GM12878 (cell line): ENCODE measurements around the gene IL3. TPM values are rescaled to one million over a fixed set of nuclear protein-coding genes. Genes with fewer than 3 reads are reported as not detected.

Experiments used
- ATAC-seq: fragments of 200-7000 bp; cut with Tn5 transposase; 3 replicates; pipeline ENCODE4 v1.9.1; 2020; ENCODE audit warnings: mild to moderate bottlenecking, moderate library complexity
- BruUV-seq: library from RNA; stranded (reverse); fragments of 400-500 nt; replicated peaks from 2 replicates; lab custom pipeline; 2021; lab: Mats Ljungman, UMichigan
- CTCF ChIA-PET: fragments of 300-600 bp; sonication (Branson Sonifier 250); formaldehyde crosslinking; extraction: SDS; loops from one replicate; lab custom pipeline; 2021; ENCODE audit warnings: inconsistent platforms; lab: Yijun Ruan, JAX
- POLR2A ChIA-PET: fragments of 350-600 bp; formaldehyde crosslinking; extraction: SDS; loops from one replicate; lab custom pipeline; 2021; ENCODE audit warnings: inconsistent platforms; lab: Charles Lee
- RAD21 ChIA-PET: fragments of 300-600 bp; sonication (Branson Sonifier 250); formaldehyde crosslinking; loops from one replicate; lab custom pipeline; 2023; ENCODE audit warnings: antibody characterized with exemption; ENCODE audit not compliant: unreplicated experiment; lab: Charles Lee
- SMC1A ChIA-PET: fragments of 300-600 bp; sonication (Branson Sonifier 250); formaldehyde crosslinking; loops from one replicate; lab custom pipeline; 2023; ENCODE audit not compliant: unreplicated experiment, uncharacterized antibody; lab: Charles Lee
- DNase-seq: peaks from one replicate; pipeline ENCODE4 v3.0.0-alpha.2; 2011; ENCODE audit warnings: low read depth, low spot score
- FAIRE-seq: peaks from 3 replicates; lab custom pipeline; 2011; peaks lifted over from hg19 to GRCh38; lab: Jason Lieb, UNC
- H2AFZ ChIP-seq: 2 replicates; pipeline ENCODE4 v1.6.0; 2011; ENCODE audit warnings: low read depth, low read length, control low read depth; ENCODE audit not compliant: control insufficient read depth
- H3K27ac ChIP-seq: 2 replicates; pipeline ENCODE4 v1.5.1; 2011; ENCODE audit warnings: control low read depth; ENCODE audit not compliant: control insufficient read depth, insufficient read depth
- H3K27me3 ChIP-seq, 2 experiments: replicated peaks in 1 of 2; 2 replicates each; pipeline versions ENCODE4 v1.6.0 to v1.6.1; 2011; ENCODE audit warnings: low read length in 1 of 2; ENCODE audit not compliant: control insufficient read depth in 2 of 2, insufficient read depth in 2 of 2
- H3K36me3 ChIP-seq, 2 experiments: 2 replicates each; pipeline ENCODE4 v1.5.1; 2011; ENCODE audit warnings: low read length in 1 of 2; ENCODE audit not compliant: control insufficient read depth in 2 of 2, insufficient read depth in 2 of 2
- H3K4me1 ChIP-seq: 2 replicates; pipeline ENCODE4 v1.6.1; 2011; ENCODE audit warnings: mild to moderate bottlenecking, low read length, moderate library complexity, mixed read lengths; ENCODE audit not compliant: control insufficient read depth, insufficient read depth
- H3K4me2 ChIP-seq: 2 replicates; pipeline ENCODE4 v1.6.0; 2011; ENCODE audit warnings: control low read depth; ENCODE audit not compliant: control insufficient read depth, insufficient read depth
- H3K4me3 ChIP-seq: fragments of 200-600 bp; sonication (generic); 2 replicates; pipeline ENCODE4 v1.5.1; 2016
- H3K79me2 ChIP-seq: 2 replicates; pipeline ENCODE4 v1.6.0; 2011; ENCODE audit warnings: low read length; ENCODE audit not compliant: control insufficient read depth, insufficient read depth
- H3K9ac ChIP-seq: 2 replicates; pipeline ENCODE4 v1.8.0; 2011; ENCODE audit warnings: low read length, control low read depth, mixed read lengths; ENCODE audit not compliant: control insufficient read depth, insufficient read depth
- H3K9me3 ChIP-seq: replicated peaks from 3 replicates; pipeline ENCODE4 v1.5.1; 2011; ENCODE audit warnings: mild to moderate bottlenecking, low read length; ENCODE audit not compliant: control insufficient read depth, insufficient read depth
- H4K20me1 ChIP-seq: 2 replicates; pipeline ENCODE4 v1.6.0; 2011; ENCODE audit not compliant: control insufficient read depth, insufficient read depth
- CHD1 ChIP-seq: IDR thresholded peaks from 2 replicates; pipeline ENCODE4 v1.6.1; 2012; ENCODE audit warnings: low read depth, low read length, improper control_type of control experiment
- NFIC ChIP-seq: IDR thresholded peaks from 2 replicates; pipeline ENCODE4 v1.6.1; 2012; ENCODE audit warnings: low read depth, mild to moderate bottlenecking, inconsistent platforms, low read length, moderate library complexity
- PKNOX1 ChIP-seq: fragments of 450-650 bp; IDR thresholded peaks from 2 replicates; pipeline ENCODE4 v1.6.1; 2016; ENCODE audit warnings: mild to moderate bottlenecking
- SMAD5 ChIP-seq: IDR thresholded peaks from 2 replicates; pipeline ENCODE4 v1.6.1; 2016; ENCODE audit warnings: antibody characterized with exemption, low read depth
- TCF3 ChIP-seq: IDR thresholded peaks from 2 replicates; pipeline ENCODE4 v1.6.1; 2012; ENCODE audit warnings: low read depth, mild to moderate bottlenecking, low read length, borderline replicate concordance; ENCODE audit not compliant: insufficient read depth
- WRNIP1 ChIP-seq: IDR thresholded peaks from 2 replicates; pipeline ENCODE4 v1.6.1; 2011; ENCODE audit warnings: low read depth, low read length, improper control_type of control experiment, borderline replicate concordance
- YBX1 ChIP-seq: fragments of 450-650 bp; IDR thresholded peaks from 2 replicates; pipeline ENCODE4 v1.6.1; 2016; ENCODE audit warnings: antibody characterized with exemption
- WGBS: methylation state at CpG from one replicate; pipeline ENCODE4 v1.1.6; 2016; ENCODE audit warnings: low lambda C conversion rate; ENCODE audit not compliant: insufficient replicate concordance, insufficient coverage; ENCODE audit errors: missing lambda C conversion rate; 5-methylcytosine and 5-hydroxymethylcytosine counted together
- in situ Hi-C: fragments of 300-500 bp; cut with MboI; formaldehyde crosslinking; loops from 9 replicates; pipeline ENCODE4 v1.14.3; 2018; ENCODE audit warnings: mixed read lengths
- intact Hi-C: fragments of 100-400 bp; cut with micrococcal nuclease; formaldehyde crosslinking; loops from one replicate; pipeline ENCODE4 v1.14.2; 2022; ENCODE audit not compliant: unreplicated experiment
- polyA plus RNA-seq, 11 experiments: library from polyadenylated mRNA; depleted of rRNA in 4 of 11; unstranded in 6 of 11; stranded (reverse) in 5 of 11; fragments of >200 nt; fragmentation: Nextera tagmentation in 4 of 11; fragmentation: Illumina TruSeq in 1 of 11; extraction: Ambion mirVana in 4 of 11; extraction: Trizol in 1 of 11; gene quantifications; 1 replicate in 1 of 11; 2 replicates in 10 of 11; pipeline versions ENCODE4 v1.2.1 to v1.2.3, GENCODE V29; 2011 to 2016; ENCODE audit warnings: inconsistent platforms in 2 of 11, missing spikeins in 2 of 11, low read depth in 1 of 11
- total RNA-seq, 4 experiments: library from RNA; depleted of rRNA in 3 of 4; stranded (reverse); fragments of >200 nt in 3 of 4; fragmentation: Illumina TruSeq in 1 of 4; extraction: Trizol in 1 of 4; gene quantifications; 2 replicates each; pipeline versions ENCODE4 v1.2.1 to v1.2.3, GENCODE V29; 2013 to 2021

The IL3 gene
- total and polyA plus RNA-seq, 10 of the 15 experiments (the other 5 are each of a cell fraction or from before 2014, with no cell fraction given) = not detected

- Histone ChIP-seq H3K36me3 (no peaks in the 10 kb centered on the region), H3K9ac (no peak overlapping the region), H3K79me2 (no peaks in the 10 kb centered on the region), H4K20me1 (no peaks in the 10 kb centered on the region), H3K4me2 (no peak overlapping the region), H3K9me3 (no peaks in the 10 kb centered on the region), H3K4me1 (no peaks in the 10 kb centered on the region), H2AFZ (no peak overlapping the region), H3K4me3 (no peak overlapping the region), H3K27me3 (no peaks in the 10 kb centered on the region; a peak in 1 of 4 replicates), H3K27ac (no peak overlapping the region)
- no TSS peak for BruUV-seq
- SMC1A ChIA-PET = interaction anchor here (1.4 to 1.6 kb wide), 2 partner anchors 12 to 18 kb away, joined by 3 to 4 read pairs; no protein-coding TSS in a partner anchor
- RAD21 ChIA-PET = interaction anchor here (1.3 kb wide), 1 partner anchor 9 kb away, joined by 3 read pairs; no protein-coding TSS in a partner anchor
- POLR2A ChIA-PET = no interaction called here
- ATAC-seq (no peak), FAIRE-seq (no peak), DNase-seq (no peak)
- in situ Hi-C loops = no loop called here
- CTCF ChIA-PET = no interaction called here
- 74% methylated on average over 3 of the region's 3 CpGs for WGBS
- intact Hi-C loops = no loop called here
- TF ChIP-seq YBX1 (no peak), PKNOX1 (no peak), TCF3 (no peak), WRNIP1 (no peak), CHD1 (no peak), NFIC (no peak), SMAD5 (no peak)
These were observed 20.1 kb downstream of the IL3 start for GRCh38 chr5:132080595-132080994.
